AG04450 (cell line): ENCODE results near the gene LSG1. TPM values are rescaled to one million over a fixed set of nuclear protein-coding genes. Genes with fewer than 3 reads are reported as not detected.

ENCODE experiments used
- CTCF ChIA-PET: fragments of 300-600, 350-600 bp; formaldehyde crosslinking; extraction: SDS; loops from one replicate; lab custom pipeline; 2022; ENCODE audit warnings: antibody characterized with exemption, inconsistent platforms; lab: Charles Lee
- POLR2A ChIA-PET: fragments of 350-600 bp; formaldehyde crosslinking; extraction: SDS; loops from one replicate; lab custom pipeline; 2021; ENCODE audit warnings: antibody characterized with exemption, inconsistent platforms; lab: Yijun Ruan, JAX
- DNase-seq: peaks from one replicate; pipeline ENCODE4 v3.0.0-alpha.2; 2011; ENCODE audit warnings: low read depth, low spot score
- H3K27ac ChIP-seq: one replicate; pipeline ENCODE4 v1.5.1; 2012; ENCODE audit warnings: low read depth, low read length, control low read depth
- H3K27me3 ChIP-seq: one replicate; pipeline ENCODE4 v1.6.0; 2012; ENCODE audit warnings: low read length; ENCODE audit not compliant: control insufficient read depth, insufficient read depth
- H3K4me3 ChIP-seq: 2 replicates; pipeline ENCODE4 v1.5.1; 2011; ENCODE audit warnings: mild to moderate bottlenecking, low read depth, low read length, control low read depth
- H3K9me3 ChIP-seq: 2 replicates; pipeline ENCODE4 v1.5.1; 2012; ENCODE audit warnings: low read length; ENCODE audit not compliant: control insufficient read depth, insufficient read depth
- CTCF ChIP-seq: IDR thresholded peaks from 2 replicates; pipeline ENCODE4 v1.5.1; 2011; ENCODE audit warnings: low read depth, low read length, control low read depth, inconsistent platforms
- polyA plus RNA-seq: library from polyadenylated mRNA; depleted of rRNA; stranded (reverse); fragments of >200 nt; gene quantifications from 2 replicates; pipeline ENCODE4 v1.2.3, GENCODE V29; 2011

The LSG1 gene
- polyA plus RNA-seq, 1 experiment = 34.0 TPM

DNA sequence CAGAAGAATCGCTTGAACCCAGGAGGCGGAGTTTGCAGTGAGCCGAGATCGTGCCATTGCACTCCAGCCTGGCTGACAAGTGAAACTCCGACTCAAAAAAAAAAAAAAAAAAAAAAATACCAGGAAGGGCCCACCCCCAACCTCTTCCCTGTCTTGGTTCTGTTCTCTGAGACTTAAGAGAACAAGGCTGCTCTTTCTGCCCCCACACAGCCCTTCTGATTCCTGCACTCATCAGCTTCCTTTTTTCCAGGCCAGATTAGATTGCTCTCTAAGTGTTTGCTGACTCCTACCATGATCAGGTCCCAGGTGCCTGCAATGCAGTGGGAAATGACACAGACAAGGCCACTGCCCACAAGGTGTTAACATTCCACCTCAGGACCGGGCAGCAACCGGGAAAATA is 51.8 kb downstream of the LSG1 start:
- ChIA-PET CTCF (interaction anchor here (0.7 kb wide), 1 partner anchor 51 kb away, joined by 4 read pairs; no protein-coding TSS in a partner anchor), POLR2A (interaction anchor here (0.7 kb wide), 1 partner anchor 51 kb away, joined by 6 read pairs; no protein-coding TSS in a partner anchor)
- Histone ChIP-seq H3K27me3 (no peaks in the 10 kb centered on the region), H3K27ac (no peak overlapping the region), H3K4me3 (no peak overlapping the region), H3K9me3 (peaks cover 3% of the 10 kb centered on the region; the same call in 1 of the 2 replicates)
- TF ChIP-seq CTCF = no peak
- no peak for DNase-seq

DNA sequence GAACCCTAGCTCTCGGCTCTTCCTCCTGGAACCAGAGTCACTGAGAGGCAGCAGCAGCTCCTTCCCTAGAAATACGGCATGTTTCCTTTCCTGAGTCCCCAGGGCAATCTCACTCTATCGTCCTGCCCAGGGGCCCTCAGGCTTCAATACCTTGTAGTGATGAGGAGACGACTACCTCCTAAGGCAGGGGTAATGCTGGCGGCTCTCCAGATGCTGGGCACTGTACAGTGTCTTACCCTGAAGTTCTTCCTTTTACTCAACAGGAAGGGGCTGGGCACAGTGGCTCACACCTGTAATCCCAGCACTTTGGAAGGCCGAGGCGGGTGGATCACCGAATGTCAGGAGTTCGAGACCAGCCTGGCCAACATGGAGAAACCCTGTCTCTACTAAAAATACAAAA is 52.2 kb downstream of the LSG1 start:
- no peak overlapping the region for H3K27ac ChIP-seq
- no peak for TF ChIP-seq CTCF
- no peak overlapping the region for H3K4me3 ChIP-seq
- POLR2A ChIA-PET = no interaction called here
- CTCF ChIA-PET = interaction anchor here (0.7 kb wide), 1 partner anchor 148 kb away, joined by 3 read pairs; no protein-coding TSS in a partner anchor
- peaks cover 3% of the 10 kb centered on the region; the same call in 1 of the 2 replicates for H3K9me3 ChIP-seq
- H3K27me3 ChIP-seq = no peaks in the 10 kb centered on the region
- DNase-seq = no peak

DNA sequence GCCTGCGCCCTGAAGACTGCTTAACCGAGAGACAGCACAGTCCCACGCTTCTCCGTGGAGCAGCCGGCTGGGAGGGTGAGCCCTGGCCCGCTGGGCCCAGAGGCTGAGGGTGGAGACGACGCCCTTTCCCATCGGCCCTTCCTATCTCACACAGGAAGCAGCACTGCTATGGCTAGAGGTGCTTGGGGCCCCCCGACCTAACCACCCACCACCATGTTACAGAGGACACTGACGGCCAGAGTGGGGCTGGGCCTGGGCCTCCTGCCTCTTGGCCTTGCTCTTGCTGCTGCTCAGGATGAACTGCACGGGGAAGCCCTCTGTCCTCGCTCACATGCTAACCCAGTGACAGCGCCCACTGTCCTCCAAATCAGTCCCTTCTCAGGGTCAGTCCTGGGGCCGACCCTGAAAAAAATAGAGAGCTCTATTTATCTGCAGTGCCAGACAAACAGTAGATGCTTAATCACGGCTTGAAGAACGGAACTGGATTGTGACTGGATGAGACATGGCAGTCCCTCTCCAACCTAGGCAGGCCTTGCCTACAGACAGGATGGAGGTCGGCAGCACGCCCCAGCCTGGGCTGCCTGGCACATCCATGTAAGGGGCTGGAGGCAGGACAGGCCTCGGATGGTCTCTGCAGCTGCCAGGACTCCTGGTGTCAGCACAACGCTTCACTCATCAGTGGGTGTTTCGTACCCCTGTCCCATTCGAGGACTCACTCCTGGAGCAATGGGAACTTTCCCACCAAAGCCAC is 53.0 kb downstream of the LSG1 start:
- ChIA-PET POLR2A (no interaction called here), CTCF (interaction anchor here (0.7 kb wide), 1 partner anchor 147 kb away, joined by 3 read pairs; no protein-coding TSS in a partner anchor)
- DNase-seq = no peak
- Histone ChIP-seq H3K9me3 (peaks cover 3% of the 10 kb centered on the region; the same call in 1 of the 2 replicates), H3K27ac (no peak overlapping the region), H3K4me3 (no peak overlapping the region), H3K27me3 (no peaks in the 10 kb centered on the region)
- no peak for TF ChIP-seq CTCF

DNA sequence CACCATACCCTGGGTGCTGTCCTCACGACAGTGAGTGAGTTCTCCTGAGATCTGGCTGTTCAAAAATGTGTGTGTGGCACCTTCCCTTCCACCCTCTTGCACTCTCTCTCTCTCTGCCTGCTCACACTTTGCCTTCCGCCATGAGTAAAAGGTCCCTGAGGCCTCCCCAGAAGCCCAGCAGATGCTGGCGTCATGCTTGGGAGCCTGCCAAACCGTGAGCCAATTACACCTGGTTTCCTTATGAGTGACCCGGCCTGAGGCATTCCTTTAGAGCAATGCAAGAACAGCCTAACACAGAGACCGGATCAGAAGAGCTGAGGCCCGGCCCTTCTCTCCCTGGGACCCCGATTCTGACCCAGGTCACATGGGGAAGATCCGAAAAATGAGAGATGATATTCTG is 54.2 kb downstream of the LSG1 start:
- TF ChIP-seq CTCF = no peak
- no peak overlapping the region for H3K4me3 ChIP-seq
- no peak for DNase-seq
- H3K9me3 ChIP-seq = peaks cover 3% of the 10 kb centered on the region; the same call in 1 of the 2 replicates
- ChIA-PET POLR2A (no interaction called here), CTCF (no interaction called here)
- no peak overlapping the region for H3K27ac ChIP-seq
- H3K27me3 ChIP-seq = no peaks in the 10 kb centered on the region

GRCh38 chr3:194617143-194617671 is 54.8 kb downstream of the LSG1 start:
- ChIA-PET POLR2A (no interaction called here), CTCF (no interaction called here)
- TF ChIP-seq CTCF = no peak
- Histone ChIP-seq H3K4me3 (no peak overlapping the region), H3K9me3 (peaks cover 3% of the 10 kb centered on the region; the same call in 1 of the 2 replicates), H3K27ac (no peak overlapping the region), H3K27me3 (no peaks in the 10 kb centered on the region)
- no peak for DNase-seq
